PC-9 (cell line): ENCODE results near the gene MYO1C. TPM values are rescaled to one million over a fixed set of nuclear protein-coding genes. Genes with fewer than 3 reads are reported as not detected.

Experiments
- BruUV-seq: library from RNA; stranded (reverse); fragments of 400-500 nt; replicated peaks from 2 replicates; lab custom pipeline; 2021; lab: Mats Ljungman, UMichigan
- CTCF ChIA-PET: fragments of 300-600 bp; sonication (Branson Sonifier 250); formaldehyde crosslinking; loops from one replicate; lab custom pipeline; 2022; ENCODE audit warnings: antibody characterized with exemption; lab: Charles Lee
- POLR2A ChIA-PET: fragments of 300-600 bp; sonication (Branson Sonifier 250); formaldehyde crosslinking; loops from one replicate; lab custom pipeline; 2022; ENCODE audit warnings: antibody characterized with exemption; ENCODE audit not compliant: unreplicated experiment; lab: Charles Lee
- DNase-seq, 2 experiments: peaks; one replicate each; pipeline versions ENCODE4 v3.0.0 to v3.0.0-alpha.2; 2015 to 2022; ENCODE audit warnings: mixed read lengths in 1 of 2
- H2AFZ ChIP-seq: fragments of 200-600 bp; sonication (generic); 2 replicates; pipeline ENCODE4 v1.8.1; 2017; ENCODE audit warnings: antibody characterized with exemption
- H3F3A ChIP-seq: fragments of 200-600 bp; sonication (generic); 2 replicates; pipeline ENCODE4 v1.8.1; 2017; ENCODE audit warnings: antibody characterized with exemption, mild to moderate bottlenecking, low read depth; ENCODE audit not compliant: insufficient read depth
- H3K27ac ChIP-seq: fragments of 200-600 bp; sonication (generic); 2 replicates; pipeline ENCODE4 v1.6.1; 2016; ENCODE audit warnings: mixed run types
- H3K27me3 ChIP-seq: fragments of 200-600 bp; sonication (generic); 2 replicates; pipeline ENCODE4 v1.6.1; 2016; ENCODE audit warnings: low read depth, mixed run types; ENCODE audit not compliant: insufficient read depth
- H3K36me3 ChIP-seq: fragments of 200-600 bp; sonication (generic); 2 replicates; pipeline ENCODE4 v1.6.1; 2016; ENCODE audit warnings: low read depth, mixed run types
- H3K4me1 ChIP-seq: fragments of 200-600 bp; sonication (generic); replicated peaks from 2 replicates; pipeline ENCODE4 v1.6.1; 2016; ENCODE audit warnings: mixed run types; ENCODE audit not compliant: insufficient read depth
- H3K4me2 ChIP-seq: fragments of 200-600 bp; sonication (generic); 2 replicates; pipeline ENCODE4 v1.6.1; 2017; ENCODE audit warnings: mixed run types
- H3K4me3 ChIP-seq: fragments of 200-600 bp; sonication (generic); 2 replicates; pipeline ENCODE4 v1.6.1; 2016; ENCODE audit warnings: mixed run types
- H3K79me2 ChIP-seq: fragments of 200-600 bp; sonication (generic); 2 replicates; pipeline ENCODE4 v1.6.1; 2017; ENCODE audit warnings: low read depth, mixed run types
- H3K9me2 ChIP-seq: fragments of 200-600 bp; sonication (generic); 2 replicates; pipeline ENCODE4 v1.8.1; 2017; ENCODE audit warnings: mild to moderate bottlenecking; ENCODE audit not compliant: insufficient read depth
- H3K9me3 ChIP-seq: fragments of 200-600 bp; sonication (generic); 2 replicates; pipeline ENCODE4 v1.8.1; 2016; ENCODE audit warnings: low read depth; ENCODE audit not compliant: insufficient read depth
- H4K20me1 ChIP-seq: fragments of 200-600 bp; sonication (generic); 2 replicates; pipeline ENCODE4 v1.8.1; 2017; ENCODE audit not compliant: insufficient read depth
- EZH2 ChIP-seq: fragments of 200-600 bp; sonication (generic); IDR thresholded peaks from 2 replicates; pipeline ENCODE4 v1.8.0; 2017; ENCODE audit warnings: antibody characterized with exemption, low read depth
- intact Hi-C: fragments of 100-400 bp; cut with micrococcal nuclease; formaldehyde crosslinking; loops from one replicate; pipeline ENCODE4 v1.10.0; 2022; ENCODE audit not compliant: unreplicated experiment
- total RNA-seq: library from RNA; stranded (reverse); gene quantifications from 2 replicates; pipeline ENCODE4 v1.2.3, GENCODE V29; 2021
- TF ChIP-seq, protein P1 (sequence below): fragments of 200-600 bp; sonication (generic); conservative IDR thresholded peaks from 2 replicates; pipeline ENCODE4 v1.6.1; 2017; ENCODE audit warnings: mixed run types, antibody characterized with exemption, mild to moderate bottlenecking, moderate library complexity

The MYO1C gene
- total RNA-seq, 1 experiment from 2014 or later = 237 TPM

GRCh38 chr17:1435326-1435725, 57.2 kb downstream of the MYO1C start:
- no peak overlapping the region for H3K27ac ChIP-seq
- no peak overlapping the region for H3K4me3 ChIP-seq
- peaks cover 18% of the 10 kb centered on the region for H3K36me3 ChIP-seq
- no peaks in the 10 kb centered on the region for H3K27me3 ChIP-seq
- no peaks in the 10 kb centered on the region for H3K9me2 ChIP-seq
- H3K4me2 ChIP-seq = no peak overlapping the region
- H2AFZ ChIP-seq = no peak overlapping the region
- H3K9me3 ChIP-seq = no peaks in the 10 kb centered on the region
- H3K79me2 ChIP-seq = peaks cover 82% of the 10 kb centered on the region
- intact Hi-C loops = no loop called here
- DNase-seq = no peak
- no peaks in the 10 kb centered on the region for H3K4me1 ChIP-seq
- POLR2A ChIA-PET = interaction anchor here (0.8 kb wide), 1 partner anchor 281 kb away, joined by 11 read pairs; no protein-coding TSS in a partner anchor
- H3F3A ChIP-seq = peaks cover 17% of the 10 kb centered on the region
- H4K20me1 ChIP-seq = peaks cover 66% of the 10 kb centered on the region
- TF ChIP-seq EZH2 = no peak
- TF ChIP-seq, protein P1, sequence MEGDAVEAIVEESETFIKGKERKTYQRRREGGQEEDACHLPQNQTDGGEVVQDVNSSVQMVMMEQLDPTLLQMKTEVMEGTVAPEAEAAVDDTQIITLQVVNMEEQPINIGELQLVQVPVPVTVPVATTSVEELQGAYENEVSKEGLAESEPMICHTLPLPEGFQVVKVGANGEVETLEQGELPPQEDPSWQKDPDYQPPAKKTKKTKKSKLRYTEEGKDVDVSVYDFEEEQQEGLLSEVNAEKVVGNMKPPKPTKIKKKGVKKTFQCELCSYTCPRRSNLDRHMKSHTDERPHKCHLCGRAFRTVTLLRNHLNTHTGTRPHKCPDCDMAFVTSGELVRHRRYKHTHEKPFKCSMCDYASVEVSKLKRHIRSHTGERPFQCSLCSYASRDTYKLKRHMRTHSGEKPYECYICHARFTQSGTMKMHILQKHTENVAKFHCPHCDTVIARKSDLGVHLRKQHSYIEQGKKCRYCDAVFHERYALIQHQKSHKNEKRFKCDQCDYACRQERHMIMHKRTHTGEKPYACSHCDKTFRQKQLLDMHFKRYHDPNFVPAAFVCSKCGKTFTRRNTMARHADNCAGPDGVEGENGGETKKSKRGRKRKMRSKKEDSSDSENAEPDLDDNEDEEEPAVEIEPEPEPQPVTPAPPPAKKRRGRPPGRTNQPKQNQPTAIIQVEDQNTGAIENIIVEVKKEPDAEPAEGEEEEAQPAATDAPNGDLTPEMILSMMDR = no peak
- CTCF ChIA-PET = no interaction called here
- no TSS peak for BruUV-seq

DNA sequence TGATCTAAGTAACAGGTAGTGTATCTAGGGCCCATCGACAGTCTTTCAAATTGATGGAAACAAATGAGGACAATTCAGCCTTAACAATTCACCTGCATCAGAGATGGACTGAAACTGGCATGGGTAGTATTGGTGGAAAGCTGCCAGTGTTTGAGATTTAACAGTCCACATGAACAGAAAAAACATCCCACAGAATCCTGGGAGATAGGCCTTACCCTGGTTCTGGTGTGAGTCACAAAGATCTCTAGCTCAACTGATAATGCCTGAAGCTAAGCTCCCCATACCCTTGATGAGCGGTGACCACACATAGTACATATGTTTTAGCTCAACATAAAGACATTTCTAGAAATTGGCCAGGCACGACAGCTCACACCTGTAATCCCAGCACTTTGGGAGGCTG, 58.3 kb downstream of the MYO1C start:
- Histone ChIP-seq H3K4me1 (no peaks in the 10 kb centered on the region), H3F3A (peaks cover 27% of the 10 kb centered on the region), H3K27ac (no peak overlapping the region), H4K20me1 (peaks cover 66% of the 10 kb centered on the region), H3K4me3 (no peak overlapping the region), H3K36me3 (peaks cover 18% of the 10 kb centered on the region), H3K79me2 (peaks cover 86% of the 10 kb centered on the region), H3K9me2 (no peaks in the 10 kb centered on the region), H3K4me2 (no peak overlapping the region), H3K9me3 (no peaks in the 10 kb centered on the region), H2AFZ (no peak overlapping the region), H3K27me3 (no peaks in the 10 kb centered on the region)
- BruUV-seq = no TSS peak
- DNase-seq = no peak
- TF ChIP-seq, protein P1 = no peak
- TF ChIP-seq EZH2 = no peak
- intact Hi-C loops = no loop called here
- POLR2A ChIA-PET = no interaction called here
- CTCF ChIA-PET = no interaction called here

DNA sequence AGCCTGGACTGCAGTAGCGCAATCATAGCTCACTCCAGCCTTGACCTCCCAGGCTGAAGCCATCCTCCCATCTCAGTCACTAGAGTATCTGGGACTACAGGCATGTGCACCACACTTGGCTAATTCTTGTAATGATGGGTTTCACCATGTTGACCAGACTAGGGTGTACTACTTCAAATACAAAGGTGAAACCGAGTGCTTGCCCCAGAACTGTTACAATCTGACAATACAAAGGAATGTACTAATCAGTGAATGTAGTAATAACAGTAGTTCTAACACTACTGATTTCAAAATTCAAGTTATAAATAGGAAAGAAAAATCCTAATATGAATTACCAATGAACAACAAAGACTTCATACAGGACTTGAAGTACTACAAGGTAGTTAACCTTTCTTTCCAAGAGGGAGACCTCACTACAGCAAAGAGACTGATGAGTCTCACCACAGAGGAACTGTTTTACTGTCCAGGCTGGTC, 60.8 kb downstream of the MYO1C start:
- Histone ChIP-seq H3K4me3 (no peak overlapping the region), H3K4me1 (no peaks in the 10 kb centered on the region), H3F3A (peaks cover 27% of the 10 kb centered on the region), H3K4me2 (no peak overlapping the region), H2AFZ (no peak overlapping the region), H3K36me3 (peaks cover 13% of the 10 kb centered on the region), H3K9me2 (no peaks in the 10 kb centered on the region), H3K27ac (no peak overlapping the region), H3K9me3 (no peaks in the 10 kb centered on the region), H3K27me3 (no peaks in the 10 kb centered on the region), H3K79me2 (peaks cover 80% of the 10 kb centered on the region), H4K20me1 (peaks cover 63% of the 10 kb centered on the region)
- no peak for DNase-seq
- CTCF ChIA-PET = no interaction called here
- TF ChIP-seq EZH2 = no peak
- TF ChIP-seq, protein P1 = no peak
- intact Hi-C loops = no loop called here
- BruUV-seq = no TSS peak
- POLR2A ChIA-PET = no interaction called here
